Suprapubic skin (tissue), 4 donors: ENCODE results near the gene ADAMTS19.

Experiments
- EP300 ChIP-seq: sonication (generic); formaldehyde crosslinking; IDR thresholded peaks from one replicate; pipeline ENCODE4 v1.6.1; 2017; ENCODE audit warnings: antibody characterized with exemption
- POLR2AphosphoS5 ChIP-seq, 3 donors: sonication (generic); formaldehyde crosslinking; IDR thresholded peaks; one replicate each; pipeline ENCODE4 v1.6.1; 2017; ENCODE audit warnings: antibody characterized with exemption in 3 of 3
- TF ChIP-seq, protein P1 (sequence below), 2 donors: fragments of 200-600 bp in 1 of 2; fragments of 450-650 bp in 1 of 2; sonication (generic) in 1 of 2; IDR thresholded peaks; one replicate each; pipeline ENCODE4 v1.5.1; 2016 to 2019; ENCODE audit warnings: antibody characterized with exemption in 2 of 2, mild to moderate bottlenecking in 1 of 2, moderate library complexity in 1 of 2

- TF ChIP-seq POLR2AphosphoS5 (IDR thresholded peaks at IDR 0.05) = no peak
- TF ChIP-seq, protein P1, sequence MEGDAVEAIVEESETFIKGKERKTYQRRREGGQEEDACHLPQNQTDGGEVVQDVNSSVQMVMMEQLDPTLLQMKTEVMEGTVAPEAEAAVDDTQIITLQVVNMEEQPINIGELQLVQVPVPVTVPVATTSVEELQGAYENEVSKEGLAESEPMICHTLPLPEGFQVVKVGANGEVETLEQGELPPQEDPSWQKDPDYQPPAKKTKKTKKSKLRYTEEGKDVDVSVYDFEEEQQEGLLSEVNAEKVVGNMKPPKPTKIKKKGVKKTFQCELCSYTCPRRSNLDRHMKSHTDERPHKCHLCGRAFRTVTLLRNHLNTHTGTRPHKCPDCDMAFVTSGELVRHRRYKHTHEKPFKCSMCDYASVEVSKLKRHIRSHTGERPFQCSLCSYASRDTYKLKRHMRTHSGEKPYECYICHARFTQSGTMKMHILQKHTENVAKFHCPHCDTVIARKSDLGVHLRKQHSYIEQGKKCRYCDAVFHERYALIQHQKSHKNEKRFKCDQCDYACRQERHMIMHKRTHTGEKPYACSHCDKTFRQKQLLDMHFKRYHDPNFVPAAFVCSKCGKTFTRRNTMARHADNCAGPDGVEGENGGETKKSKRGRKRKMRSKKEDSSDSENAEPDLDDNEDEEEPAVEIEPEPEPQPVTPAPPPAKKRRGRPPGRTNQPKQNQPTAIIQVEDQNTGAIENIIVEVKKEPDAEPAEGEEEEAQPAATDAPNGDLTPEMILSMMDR (IDR thresholded peaks at IDR 0.05) = no peak
- no peak for TF ChIP-seq EP300
These were observed 48.5 kb downstream of the ADAMTS19 start for GRCh38 chr5:129508606-129509005.
